ENCODE data around the gene COQ5. TPM values are rescaled to one million over a fixed set of nuclear protein-coding genes. Genes with fewer than 3 reads are reported as not detected.

Gene COQ5
- total RNA-seq, 5 donors from 2014 or later (not counting 1 experiment from before 2014, with no cell fraction given): 11.3 to 23.4 (median 21.5) TPM

DNA sequence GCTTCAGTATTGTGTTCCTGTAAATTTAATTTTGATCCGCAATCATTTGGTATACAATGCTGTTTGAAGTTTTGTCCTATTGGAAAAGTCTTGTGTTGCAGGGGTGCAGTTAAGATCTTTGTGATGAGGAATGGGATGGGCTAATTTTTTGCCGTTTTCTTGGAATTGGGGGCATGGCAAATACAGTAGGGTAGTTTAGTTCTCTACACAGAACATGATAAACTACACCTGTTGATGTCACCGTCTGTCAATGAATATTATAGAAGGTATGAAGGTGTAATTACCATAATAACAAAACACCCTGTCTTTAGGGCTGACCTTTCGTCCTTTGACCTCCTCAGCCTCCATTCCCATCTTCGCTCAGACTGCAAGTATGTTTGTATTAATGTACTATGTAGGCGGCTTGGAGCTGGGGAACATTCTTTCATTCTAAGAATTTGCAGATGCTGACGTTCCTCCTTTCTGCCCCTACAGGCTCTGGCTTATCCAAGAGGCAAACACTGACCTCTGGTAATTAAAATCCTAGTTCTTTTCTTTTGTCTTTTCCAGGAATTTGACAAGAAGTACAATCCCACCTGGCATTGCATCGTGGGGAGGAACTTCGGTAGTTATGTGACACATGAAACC, 31.3 kb downstream of the COQ5 start:
- ATAC-seq (replicated peaks in 1 of 4) (no peak), DNase-seq (no peak)
- 83% methylated on average over 1 of the region's 9 CpGs for WGBS (ENCODE audit: insufficient coverage)
- H3K4me3 ChIP-seq (ENCODE audit: control insufficient read depth in 1 of 2, extremely low read depth in 1 of 2, low read length in 1 of 2): peak overlapping the region; percentile 83 to 97
- Mint-ChIP-seq H3K27me3 (no peaks in the 10 kb centered on the region), H3K9me3 (no peaks in the 10 kb centered on the region), H3K4me3 (peak overlapping the region; percentile 88 to 96 (median 91)), H3K4me1 (peaks cover 29 to 37% (median 33%) of the 10 kb centered on the region in 3 donors), H3K27ac (peak overlapping the region; percentile 90 to 93), H3K36me3 (peaks cover 15% of the 10 kb centered on the region)
- CTCF ChIA-PET: interaction anchor here in 1 of 2 donors (0.8 kb wide), 1 partner anchor 43 kb away, joined by 3 read pairs; no protein-coding TSS in a partner anchor
- H3K27me3 ChIP-seq (replicated peaks in 1 of 2; ENCODE audit: control insufficient read depth in 2 of 2, extremely low read depth in 1 of 2, insufficient read depth in 2 of 2, low read length in 1 of 2): no peaks in the 10 kb centered on the region
- H3K36me3 ChIP-seq (ENCODE audit: control insufficient read depth in 2 of 2, extremely low read depth in 1 of 2, insufficient read depth in 1 of 2, low read length in 1 of 2): peaks cover 3 to 11% of the 10 kb centered on the region in 2 donors
- H3K27ac ChIP-seq (ENCODE audit: low read length): no peak overlapping the region
- H3K4me1 ChIP-seq (ENCODE audit: control insufficient read depth in 1 of 2, extremely low read depth in 1 of 2, insufficient read depth in 2 of 2, low read length in 2 of 2): peaks cover 15 to 16% of the 10 kb centered on the region in 2 experiments
- H3K9me3 ChIP-seq: no peaks in the 10 kb centered on the region
- POLR2A ChIA-PET: interaction anchor here in 1 of 2 donors (0.7 to 2.1 kb wide), 2 partner anchors 31 to 296 kb away, joined by 3 to 6 read pairs; partner anchors contain the start of genes COQ5 and RPLP0

DNA sequence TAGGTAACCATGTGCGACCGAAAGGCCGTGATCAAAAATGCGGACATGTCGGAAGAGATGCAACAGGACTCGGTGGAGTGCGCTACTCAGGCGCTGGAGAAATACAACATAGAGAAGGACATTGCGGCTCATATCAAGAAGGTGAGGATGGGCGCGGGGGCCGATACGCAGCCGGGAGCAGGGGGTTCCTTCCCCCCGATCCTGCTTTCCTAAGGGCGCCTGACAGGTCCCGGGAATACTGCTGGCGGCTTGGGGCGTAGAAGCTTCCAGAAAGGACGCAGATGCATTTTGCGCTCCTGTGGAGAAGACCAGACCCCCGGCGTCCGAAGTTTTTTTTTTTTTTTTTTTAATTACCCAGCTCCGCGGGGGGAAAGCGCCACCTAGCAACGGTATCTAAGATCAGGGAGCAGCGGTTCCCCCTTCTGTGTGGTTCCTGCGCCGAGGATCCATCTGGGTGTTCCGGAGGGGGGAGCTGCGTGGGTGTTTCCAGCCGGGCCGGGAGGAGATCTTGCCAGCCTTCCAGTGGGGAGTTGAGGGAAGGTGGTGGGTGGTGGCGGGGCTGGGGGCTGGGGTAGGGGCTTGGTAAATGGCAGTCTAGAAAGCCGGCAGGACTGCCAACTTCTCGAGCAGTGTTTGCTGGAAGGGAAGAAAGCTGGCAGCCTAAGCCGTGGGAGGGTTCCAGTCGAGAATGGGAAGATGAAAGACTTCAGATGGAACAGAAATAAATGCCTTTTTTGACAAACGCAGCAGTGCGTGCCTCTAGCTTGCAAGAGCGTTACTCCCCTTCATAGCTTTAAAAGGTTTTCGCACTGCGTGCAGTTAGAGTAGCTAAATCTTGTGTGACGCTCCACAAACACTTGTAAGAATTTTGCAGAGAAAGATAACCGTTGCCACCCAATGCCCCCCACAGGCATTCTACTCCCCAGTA, 32.3 kb downstream of the COQ5 start:
- H3K36me3 ChIP-seq (ENCODE audit: control insufficient read depth in 2 of 2, extremely low read depth in 1 of 2, insufficient read depth in 1 of 2, low read length in 1 of 2): peaks cover 0 to 9% of the 10 kb centered on the region in 2 donors
- ATAC-seq (replicated peaks in 1 of 4): peak; percentile 26 to 43 (median 35)
- no peaks in the 10 kb centered on the region for H3K27me3 ChIP-seq (replicated peaks in 1 of 2; ENCODE audit: control insufficient read depth in 2 of 2, extremely low read depth in 1 of 2, insufficient read depth in 2 of 2, low read length in 1 of 2)
- DNase-seq: peak in 33 of 35 experiments; percentile 7 to 76 (median 32)
- ChIA-PET POLR2A (interaction anchor here (0.6 to 2.1 kb wide), 11 partner anchors 9 to 295 kb away, joined by 3 to 10 read pairs (median 3); partner anchors contain the start of genes COQ5 (in 2 of the 2), RNU4-2 (in 1 of the 2) and RPLP0 (in 1 of the 2)), CTCF (interaction anchor here (0.6 to 1.6 kb wide), 10 partner anchors 23 to 1570 kb away, joined by 3 to 9 read pairs (median 4); partner anchors contain the start of gene SRSF9 (in 1 of the 2))
- peak overlapping the region; percentile 90 to 93 for H3K27ac Mint-ChIP-seq
- H3K27ac ChIP-seq (ENCODE audit: low read length): peak overlapping the region; percentile 42
- H3K27me3 Mint-ChIP-seq: no peaks in the 10 kb centered on the region
- H3K36me3 Mint-ChIP-seq: peaks cover 15% of the 10 kb centered on the region
- peaks cover 29 to 37% (median 33%) of the 10 kb centered on the region in 3 donors for H3K4me1 Mint-ChIP-seq
- no peaks in the 10 kb centered on the region for H3K9me3 Mint-ChIP-seq
- no peaks in the 10 kb centered on the region for H3K9me3 ChIP-seq
- peak overlapping the region; percentile 83 to 97 for H3K4me3 ChIP-seq (ENCODE audit: control insufficient read depth in 1 of 2, extremely low read depth in 1 of 2, low read length in 1 of 2)
- H3K4me1 ChIP-seq (ENCODE audit: control insufficient read depth in 1 of 2, extremely low read depth in 1 of 2, insufficient read depth in 2 of 2, low read length in 2 of 2): peaks cover 15 to 16% of the 10 kb centered on the region in 2 experiments
- H3K4me3 Mint-ChIP-seq: peak overlapping the region; percentile 88 to 96 (median 91)
- under 1% methylated on average over 33 of the region's 47 CpGs for WGBS (ENCODE audit: insufficient coverage)

DNA sequence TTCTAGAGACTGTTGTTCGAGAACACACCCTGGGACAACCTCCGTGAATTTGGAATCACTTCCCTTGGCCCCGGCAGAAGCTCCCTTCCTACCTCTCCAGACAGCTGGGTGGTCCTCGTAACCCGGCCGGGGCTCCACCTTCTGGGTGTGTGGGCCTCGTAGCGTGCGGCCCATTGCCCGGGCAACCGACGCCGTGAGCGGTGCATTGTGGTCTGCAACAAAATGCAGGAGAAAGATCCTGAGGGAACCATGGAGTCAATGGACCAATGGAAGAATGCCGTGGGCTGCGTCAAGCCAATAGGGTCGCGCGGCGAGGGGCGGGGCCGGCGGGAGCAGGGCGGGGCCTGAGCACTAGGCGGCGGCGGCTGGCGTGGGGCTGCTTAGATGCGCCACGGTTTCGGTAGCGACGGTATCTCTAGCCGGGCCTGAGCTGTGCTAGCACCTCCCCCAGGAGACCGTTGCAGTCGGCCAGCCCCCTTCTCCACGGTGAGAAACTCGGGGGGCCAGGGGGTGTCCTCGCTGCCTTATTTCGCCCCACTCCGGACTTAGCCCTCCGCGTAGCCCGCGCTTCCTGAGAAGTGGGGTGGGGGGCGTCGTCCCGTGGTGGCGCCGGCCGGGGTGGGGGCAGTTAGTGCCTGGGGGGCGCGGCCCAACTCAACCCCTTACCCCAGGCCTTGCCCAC, 33.1 kb downstream of the COQ5 start, which contains the start of gene DYNLL1:
TSS of gene DYNLL1 (plus strand) at position 383 of the 682 bp plus-strand sequence. CDS start 309 bp downstream, outside the sequence.
- Mint-ChIP-seq H3K4me1 (peaks cover 29 to 37% (median 31%) of the 10 kb centered on the region in 3 donors), H3K4me3 (peak within 1 kb of the TSS; percentile 88 to 96 (median 91)), H3K36me3 (peaks cover 15% of the 10 kb centered on the region), H3K27ac (peak within 1 kb of the TSS; percentile 90 to 93), H3K27me3 (no peaks in the 10 kb centered on the region), H3K9me3 (no peaks in the 10 kb centered on the region)
- Histone ChIP-seq H3K4me1 (ENCODE audit: control insufficient read depth in 1 of 2, extremely low read depth in 1 of 2, insufficient read depth in 2 of 2, low read length in 2 of 2) (peaks cover 15 to 16% of the 10 kb centered on the region in 2 experiments), H3K27ac (ENCODE audit: low read length) (peak within 1 kb of the TSS; percentile 63), H3K9me3 (no peaks in the 10 kb centered on the region), H3K27me3 (replicated peaks in 1 of 2; ENCODE audit: control insufficient read depth in 2 of 2, extremely low read depth in 1 of 2, insufficient read depth in 2 of 2, low read length in 1 of 2) (no peaks in the 10 kb centered on the region), H3K4me3 (ENCODE audit: control insufficient read depth in 1 of 2, extremely low read depth in 1 of 2, low read length in 1 of 2) (peak within 1 kb of the TSS; percentile 83 to 97), H3K36me3 (ENCODE audit: control insufficient read depth in 2 of 2, extremely low read depth in 1 of 2, insufficient read depth in 1 of 2, low read length in 1 of 2) (peaks cover 0 to 9% of the 10 kb centered on the region in 2 donors)
- ChIA-PET POLR2A (interaction anchor here (0.6 to 2.1 kb wide), 9 partner anchors 9 to 295 kb away, joined by 3 to 10 read pairs (median 3); partner anchors contain the start of genes COQ5 (in 1 of the 2), RNU4-2 (in 1 of the 2) and RPLP0 (in 1 of the 2)), CTCF (interaction anchor here (0.6 to 1.6 kb wide), 8 partner anchors 25 to 1368 kb away, joined by 3 to 9 read pairs (median 4); partner anchors contain the start of gene SRSF9 (in 1 of the 2))
- WGBS (ENCODE audit: insufficient coverage): 0% methylated on average over 22 of the region's 53 CpGs
- peak; percentile 89 to 99 (median 95) for DNase-seq
- peak; percentile 95 to 99 (median 97) for ATAC-seq (replicated peaks in 1 of 4)

DNA sequence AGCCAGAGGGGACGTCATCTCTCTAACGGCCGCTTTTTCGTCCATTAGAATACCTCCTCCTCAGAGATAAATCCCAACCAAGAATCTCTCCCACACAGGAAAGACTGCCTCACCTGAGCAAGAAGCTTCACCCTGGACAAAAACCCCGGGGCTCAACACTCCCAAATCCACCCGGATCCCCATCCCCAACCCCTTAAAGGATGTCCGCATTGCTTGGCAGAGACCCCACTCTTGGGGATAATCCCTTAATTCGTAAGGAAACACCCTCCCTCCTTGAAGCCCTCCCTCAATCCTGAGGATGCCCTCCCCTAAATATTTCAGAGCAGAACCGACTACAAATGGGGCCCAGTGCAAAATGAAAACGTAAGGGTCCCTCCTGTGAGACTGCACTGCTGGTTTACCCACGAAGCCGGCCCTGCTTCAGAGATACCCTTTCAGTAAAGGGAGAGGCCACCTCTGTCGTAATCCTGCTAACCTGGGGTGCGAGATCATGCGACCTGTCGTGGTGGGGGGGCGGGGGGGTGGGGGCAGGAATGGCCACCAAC, 33.7 kb downstream of the COQ5 start:
- Histone ChIP-seq H3K4me3 (ENCODE audit: control insufficient read depth in 1 of 2, extremely low read depth in 1 of 2, low read length in 1 of 2) (peak overlapping the region; percentile 83 to 97), H3K27ac (ENCODE audit: low read length) (peak overlapping the region; percentile 63), H3K4me1 (ENCODE audit: control insufficient read depth in 1 of 2, extremely low read depth in 1 of 2, insufficient read depth in 2 of 2, low read length in 2 of 2) (peaks cover 15 to 16% of the 10 kb centered on the region in 2 experiments), H3K36me3 (ENCODE audit: control insufficient read depth in 2 of 2, extremely low read depth in 1 of 2, insufficient read depth in 1 of 2, low read length in 1 of 2) (peaks cover 0 to 6% of the 10 kb centered on the region in 2 donors), H3K27me3 (replicated peaks in 1 of 2; ENCODE audit: control insufficient read depth in 2 of 2, extremely low read depth in 1 of 2, insufficient read depth in 2 of 2, low read length in 1 of 2) (no peaks in the 10 kb centered on the region), H3K9me3 (no peaks in the 10 kb centered on the region)
- Mint-ChIP-seq H3K27me3 (no peaks in the 10 kb centered on the region), H3K9me3 (no peaks in the 10 kb centered on the region), H3K36me3 (peaks cover 10% of the 10 kb centered on the region), H3K4me1 (peaks cover 24 to 33% (median 25%) of the 10 kb centered on the region in 3 donors), H3K4me3 (peak overlapping the region; percentile 88 to 96 (median 91)), H3K27ac (peak overlapping the region; percentile 21 to 68)
- ChIA-PET CTCF (interaction anchor here in 1 of 2 donors (0.6 to 1.6 kb wide), 3 partner anchors 26 to 169 kb away, joined by 3 to 9 read pairs (median 5); partner anchors contain the start of gene SRSF9), POLR2A (interaction anchor here (0.5 to 2.1 kb wide), 6 partner anchors 10 to 294 kb away, joined by 3 to 6 read pairs (median 3); partner anchors contain the start of genes COQ5 (in 1 of the 2) and RPLP0 (in 1 of the 2))
- DNase-seq: peak in 2 of 35 experiments; percentile 3 to 4
- ATAC-seq (replicated peaks in 1 of 4): peak in 3 of 4 experiments; percentile 1 to 3 (median 1)
- WGBS (ENCODE audit: insufficient coverage): 63% methylated on average over 12 of the region's 17 CpGs

DNA sequence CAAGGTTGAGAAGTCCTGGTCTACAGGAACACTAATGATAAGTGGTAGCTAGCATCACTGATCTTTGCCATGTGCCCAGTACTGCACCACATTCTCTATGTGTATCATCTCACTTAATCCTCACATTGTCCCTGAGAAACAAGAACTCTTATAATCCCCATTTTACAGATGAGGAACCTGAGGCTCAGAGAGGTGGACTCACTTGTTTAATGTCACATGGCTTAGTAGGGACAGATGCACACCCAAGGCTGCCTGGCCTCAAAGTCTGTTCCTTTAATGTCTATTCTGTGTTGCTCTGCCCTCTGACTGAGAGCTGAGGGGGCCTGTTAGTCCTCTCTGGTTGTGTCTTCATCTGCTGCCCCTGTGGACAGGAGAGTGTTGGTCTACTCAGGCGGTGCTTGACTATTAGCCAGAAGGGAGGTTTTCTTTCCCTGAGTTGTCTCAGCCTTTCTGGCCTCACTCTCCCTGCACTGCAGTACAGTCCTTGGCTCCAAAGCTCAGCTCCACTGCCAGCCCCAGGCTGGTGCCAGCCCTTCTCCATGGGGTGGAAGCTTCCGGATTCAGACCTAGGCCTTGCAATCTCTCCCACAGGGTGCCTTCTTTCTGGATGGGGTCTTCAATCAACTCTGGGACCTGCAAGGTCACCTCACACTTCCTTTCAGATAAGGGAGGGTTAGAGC, 38.0 kb downstream of the COQ5 start:
- Mint-ChIP-seq H3K36me3 (no peaks in the 10 kb centered on the region), H3K4me1 (peaks cover 5 to 10% (median 10%) of the 10 kb centered on the region in 3 donors), H3K27ac (no peak overlapping the region), H3K27me3 (no peaks in the 10 kb centered on the region), H3K9me3 (no peaks in the 10 kb centered on the region), H3K4me3 (no peak overlapping the region)
- ATAC-seq (replicated peaks in 1 of 4) (no peak), DNase-seq (no peak)
- Histone ChIP-seq H3K27me3 (replicated peaks in 1 of 2; ENCODE audit: control insufficient read depth in 2 of 2, extremely low read depth in 1 of 2, insufficient read depth in 2 of 2, low read length in 1 of 2) (no peaks in the 10 kb centered on the region), H3K4me3 (ENCODE audit: control insufficient read depth in 1 of 2, extremely low read depth in 1 of 2, low read length in 1 of 2) (no peak overlapping the region), H3K36me3 (ENCODE audit: control insufficient read depth in 2 of 2, extremely low read depth in 1 of 2, insufficient read depth in 1 of 2, low read length in 1 of 2) (no peaks in the 10 kb centered on the region), H3K27ac (ENCODE audit: low read length) (no peak overlapping the region), H3K4me1 (ENCODE audit: control insufficient read depth in 1 of 2, extremely low read depth in 1 of 2, insufficient read depth in 2 of 2, low read length in 2 of 2) (peaks cover 4 to 6% of the 10 kb centered on the region in 2 experiments), H3K9me3 (no peaks in the 10 kb centered on the region)
- POLR2A ChIA-PET: interaction anchor here in 1 of 2 donors (0.6 kb wide), 1 partner anchor 538 kb away, joined by 3 read pairs; no protein-coding TSS in a partner anchor
- WGBS (ENCODE audit: insufficient coverage): no CpG with 5 or more reads among the region's 2 CpGs
- CTCF ChIA-PET: interaction anchor here in 1 of 2 donors (0.6 kb wide), 1 partner anchor 619 kb away, joined by 3 read pairs; no protein-coding TSS in a partner anchor
